Testis (tissue), 2 donors: ENCODE data around the gene SOX6.

Source experiments
- CTCF ChIP-seq, 3 experiments: fragments of 450-650 bp in 2 of 3; fragments of 200-600 bp in 1 of 3; sonication (generic) in 1 of 3; IDR thresholded peaks; one replicate each; pipeline ENCODE4 v1.5.1; 2016 to 2019; ENCODE audit warnings: antibody characterized with exemption in 3 of 3, mild to moderate bottlenecking in 2 of 3, moderate library complexity in 1 of 3
- POLR2A ChIP-seq: fragments of 450-650 bp; IDR thresholded peaks from one replicate; pipeline ENCODE4 v1.6.1; 2017; ENCODE audit warnings: antibody characterized with exemption, mild to moderate bottlenecking, moderate library complexity

GRCh38 chr11:16000065-16000464 lies 356.3 kb downstream of the SOX6 start:
- TF ChIP-seq CTCF (IDR thresholded peaks at IDR 0.05) = no peak
- TF ChIP-seq POLR2A = no peak
